Testis (tissue), 2 donors: Measurements from ENCODE around the gene EIF4EBP3.

Experiments used
- POLR2A ChIP-seq: fragments of 450-650 bp; IDR thresholded peaks from one replicate; pipeline ENCODE4 v1.6.1; 2017; ENCODE audit warnings: antibody characterized with exemption, mild to moderate bottlenecking, moderate library complexity
- TF ChIP-seq, protein P1 (sequence below), 3 experiments: fragments of 450-650 bp in 2 of 3; fragments of 200-600 bp in 1 of 3; sonication (generic) in 1 of 3; IDR thresholded peaks; one replicate each; pipeline ENCODE4 v1.5.1; 2016 to 2019; ENCODE audit warnings: antibody characterized with exemption in 3 of 3, mild to moderate bottlenecking in 2 of 3, moderate library complexity in 1 of 3

DNA sequence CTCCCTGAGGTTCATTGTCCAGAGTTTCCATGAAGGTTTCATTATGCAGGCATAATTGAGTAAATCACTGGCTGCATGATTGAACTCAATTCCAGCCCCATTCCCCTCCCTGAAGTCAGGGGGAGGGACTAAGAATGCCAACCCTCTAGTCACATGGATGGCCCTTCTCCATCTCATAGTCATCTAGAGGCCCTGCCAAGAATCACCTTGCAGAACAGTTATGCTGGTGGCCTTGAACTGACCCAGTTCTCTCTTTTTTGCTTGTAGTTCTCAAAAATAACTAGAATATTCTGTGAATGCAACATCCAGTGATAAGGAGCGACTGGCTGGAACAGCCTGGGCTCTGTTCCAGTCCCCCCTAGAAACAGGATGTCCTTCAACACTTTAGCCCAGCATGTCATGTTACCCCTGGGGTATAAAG is 48.9 kb downstream of the EIF4EBP3 start:
- TF ChIP-seq POLR2A, result no peak
- TF ChIP-seq, protein P1, sequence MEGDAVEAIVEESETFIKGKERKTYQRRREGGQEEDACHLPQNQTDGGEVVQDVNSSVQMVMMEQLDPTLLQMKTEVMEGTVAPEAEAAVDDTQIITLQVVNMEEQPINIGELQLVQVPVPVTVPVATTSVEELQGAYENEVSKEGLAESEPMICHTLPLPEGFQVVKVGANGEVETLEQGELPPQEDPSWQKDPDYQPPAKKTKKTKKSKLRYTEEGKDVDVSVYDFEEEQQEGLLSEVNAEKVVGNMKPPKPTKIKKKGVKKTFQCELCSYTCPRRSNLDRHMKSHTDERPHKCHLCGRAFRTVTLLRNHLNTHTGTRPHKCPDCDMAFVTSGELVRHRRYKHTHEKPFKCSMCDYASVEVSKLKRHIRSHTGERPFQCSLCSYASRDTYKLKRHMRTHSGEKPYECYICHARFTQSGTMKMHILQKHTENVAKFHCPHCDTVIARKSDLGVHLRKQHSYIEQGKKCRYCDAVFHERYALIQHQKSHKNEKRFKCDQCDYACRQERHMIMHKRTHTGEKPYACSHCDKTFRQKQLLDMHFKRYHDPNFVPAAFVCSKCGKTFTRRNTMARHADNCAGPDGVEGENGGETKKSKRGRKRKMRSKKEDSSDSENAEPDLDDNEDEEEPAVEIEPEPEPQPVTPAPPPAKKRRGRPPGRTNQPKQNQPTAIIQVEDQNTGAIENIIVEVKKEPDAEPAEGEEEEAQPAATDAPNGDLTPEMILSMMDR (IDR thresholded peaks at IDR 0.05), result no peak
